Panc1 (cell line): Measurements from ENCODE around the gene MYL12A. TPM values are rescaled to one million over a fixed set of nuclear protein-coding genes. Genes with fewer than 3 reads are reported as not detected.

Experiments used
- ATAC-seq: fragments of 200-7000 bp; cut with Tn5 transposase; 2 replicates; pipeline ENCODE4 v1.9.1; 2020; ENCODE audit warnings: mild to moderate bottlenecking, moderate library complexity
- BruUV-seq: library from RNA; stranded (reverse); fragments of 400-500 nt; replicated peaks from 2 replicates; lab custom pipeline; 2021; lab: Mats Ljungman, UMichigan
- CTCF ChIA-PET: fragments of 300-600 bp; sonication (Branson Sonifier 250); formaldehyde crosslinking; loops from one replicate; lab custom pipeline; 2022; ENCODE audit warnings: antibody characterized with exemption; lab: Charles Lee
- POLR2A ChIA-PET: fragments of 300-600 bp; sonication (Branson Sonifier 250); formaldehyde crosslinking; loops from one replicate; lab custom pipeline; 2022; ENCODE audit warnings: antibody characterized with exemption; lab: Charles Lee
- DNase-seq: peaks from one replicate; pipeline ENCODE4 v3.0.0-alpha.2; 2010; ENCODE audit warnings: low read depth, low spot score
- H3K27ac ChIP-seq: 2 replicates; pipeline ENCODE4 v1.5.1; 2011; ENCODE audit warnings: mild to moderate bottlenecking, low read length, inconsistent platforms
- H3K27me3 ChIP-seq: fragments of 200-500 bp; sonication (Bioruptor generic); 2 replicates; pipeline ENCODE4 v1.6.0; 2014; ENCODE audit warnings: low read length, inconsistent platforms; ENCODE audit not compliant: control insufficient read depth, insufficient read depth
- H3K36me3 ChIP-seq: fragments of 200-500 bp; sonication (Bioruptor generic); 2 replicates; pipeline ENCODE4 v1.5.1; 2014; ENCODE audit warnings: inconsistent platforms, mild to moderate bottlenecking, low read length, moderate library complexity; ENCODE audit not compliant: control insufficient read depth, insufficient read depth
- H3K4me1 ChIP-seq: 2 replicates; pipeline ENCODE4 v1.5.1; 2011; ENCODE audit warnings: inconsistent platforms, mild to moderate bottlenecking, low read length, moderate library complexity; ENCODE audit not compliant: control insufficient read depth, insufficient read depth
- H3K4me3 ChIP-seq, 2 experiments: 2 replicates each; pipeline ENCODE4 v1.5.1; 2011 to 2012; ENCODE audit warnings: low read depth in 2 of 2, low read length in 2 of 2, mild to moderate bottlenecking in 2 of 2, inconsistent platforms in 1 of 2, moderate library complexity in 1 of 2
- H3K9me3 ChIP-seq: fragments of 200-500 bp; sonication (Bioruptor generic); 2 replicates; pipeline ENCODE4 v1.5.1; 2014; ENCODE audit warnings: low read depth, mild to moderate bottlenecking, inconsistent platforms, low read length, moderate library complexity; ENCODE audit not compliant: control insufficient read depth, insufficient read depth
- POLR2AphosphoS5 ChIP-seq: IDR thresholded peaks from 2 replicates; pipeline ENCODE4 v1.6.1; 2012; ENCODE audit warnings: mild to moderate bottlenecking, low read depth, low read length, moderate library complexity
- SIN3A ChIP-seq: IDR thresholded peaks from 2 replicates; pipeline ENCODE4 v1.6.1; 2012; ENCODE audit warnings: low read depth, mild to moderate bottlenecking, low read length, moderate library complexity, borderline replicate concordance; ENCODE audit not compliant: insufficient read depth
- TCF7L2 ChIP-seq: IDR thresholded peaks from 2 replicates; pipeline ENCODE4 v1.6.1; 2011; ENCODE audit warnings: mild to moderate bottlenecking, low read depth, low read length, inconsistent platforms
- in situ Hi-C: cut with HindIII; loops from 2 replicates; pipeline ENCODE4 v1.10.0; 2016; ENCODE audit warnings: low sequenced_read_pairs, low pct_unique_long_range_greater_than_20kb
- intact Hi-C: fragments of 100-400 bp; cut with micrococcal nuclease; formaldehyde crosslinking; loops from one replicate; pipeline ENCODE4 v1.10.0; 2022; ENCODE audit not compliant: unreplicated experiment
- total RNA-seq: library from RNA; stranded (reverse); gene quantifications from one replicate; pipeline ENCODE4 v1.2.1, GENCODE V29; 2021; ENCODE audit not compliant: unreplicated experiment
- TF ChIP-seq, protein P1 (sequence below), 2 experiments: IDR thresholded peaks; 2 replicates each; pipeline ENCODE4 v1.6.1; 2011 to 2012; ENCODE audit warnings: low read depth in 2 of 2, control low read depth in 1 of 2, low read length in 1 of 2, mild to moderate bottlenecking in 1 of 2, moderate library complexity in 1 of 2; ENCODE audit not compliant: insufficient read depth in 1 of 2
- TF ChIP-seq, protein P2 (sequence below): fragments of 450-650 bp; IDR thresholded peaks from 2 replicates; pipeline ENCODE4 v1.5.1; 2017; ENCODE audit warnings: mild to moderate bottlenecking

MYL12A gene
- total RNA-seq, 1 experiment from 2014 or later: 489 TPM

DNA sequence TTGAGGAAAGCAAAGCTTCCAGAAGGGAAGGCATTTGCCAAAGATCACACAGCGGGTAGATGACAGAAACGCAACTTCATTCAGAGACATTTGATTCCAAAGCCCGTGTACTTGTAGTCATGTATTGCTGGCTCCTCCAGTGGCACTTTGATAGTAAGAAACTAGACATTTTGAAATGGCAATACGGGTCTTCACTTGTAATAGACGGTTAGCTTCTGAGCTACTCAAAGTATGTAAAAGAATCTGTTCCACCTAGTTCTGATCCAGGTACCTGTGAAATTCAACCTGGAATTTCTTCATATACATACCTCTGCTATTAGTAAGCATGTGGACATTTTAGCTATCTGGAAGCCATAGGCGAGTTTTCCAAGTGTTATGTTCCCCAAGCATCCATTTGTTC is 26.1 kb upstream of the MYL12A start:
- DNase-seq (no peak), ATAC-seq (no peak)
- ChIA-PET POLR2A (no interaction called here), CTCF (no interaction called here)
- no peaks in the 10 kb centered on the region for H3K27me3 ChIP-seq
- H3K4me3 ChIP-seq: no peak overlapping the region
- no peaks in the 10 kb centered on the region for H3K9me3 ChIP-seq
- no TSS peak for BruUV-seq
- intact Hi-C loops (no loop called here), in situ Hi-C loops (no loop called here)
- no peak overlapping the region for H3K27ac ChIP-seq
- no peaks in the 10 kb centered on the region for H3K4me1 ChIP-seq
- H3K36me3 ChIP-seq: no peaks in the 10 kb centered on the region
- no peak for TF ChIP-seq TCF7L2
- TF ChIP-seq, protein P1, sequence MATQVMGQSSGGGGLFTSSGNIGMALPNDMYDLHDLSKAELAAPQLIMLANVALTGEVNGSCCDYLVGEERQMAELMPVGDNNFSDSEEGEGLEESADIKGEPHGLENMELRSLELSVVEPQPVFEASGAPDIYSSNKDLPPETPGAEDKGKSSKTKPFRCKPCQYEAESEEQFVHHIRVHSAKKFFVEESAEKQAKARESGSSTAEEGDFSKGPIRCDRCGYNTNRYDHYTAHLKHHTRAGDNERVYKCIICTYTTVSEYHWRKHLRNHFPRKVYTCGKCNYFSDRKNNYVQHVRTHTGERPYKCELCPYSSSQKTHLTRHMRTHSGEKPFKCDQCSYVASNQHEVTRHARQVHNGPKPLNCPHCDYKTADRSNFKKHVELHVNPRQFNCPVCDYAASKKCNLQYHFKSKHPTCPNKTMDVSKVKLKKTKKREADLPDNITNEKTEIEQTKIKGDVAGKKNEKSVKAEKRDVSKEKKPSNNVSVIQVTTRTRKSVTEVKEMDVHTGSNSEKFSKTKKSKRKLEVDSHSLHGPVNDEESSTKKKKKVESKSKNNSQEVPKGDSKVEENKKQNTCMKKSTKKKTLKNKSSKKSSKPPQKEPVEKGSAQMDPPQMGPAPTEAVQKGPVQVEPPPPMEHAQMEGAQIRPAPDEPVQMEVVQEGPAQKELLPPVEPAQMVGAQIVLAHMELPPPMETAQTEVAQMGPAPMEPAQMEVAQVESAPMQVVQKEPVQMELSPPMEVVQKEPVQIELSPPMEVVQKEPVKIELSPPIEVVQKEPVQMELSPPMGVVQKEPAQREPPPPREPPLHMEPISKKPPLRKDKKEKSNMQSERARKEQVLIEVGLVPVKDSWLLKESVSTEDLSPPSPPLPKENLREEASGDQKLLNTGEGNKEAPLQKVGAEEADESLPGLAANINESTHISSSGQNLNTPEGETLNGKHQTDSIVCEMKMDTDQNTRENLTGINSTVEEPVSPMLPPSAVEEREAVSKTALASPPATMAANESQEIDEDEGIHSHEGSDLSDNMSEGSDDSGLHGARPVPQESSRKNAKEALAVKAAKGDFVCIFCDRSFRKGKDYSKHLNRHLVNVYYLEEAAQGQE (IDR thresholded peaks at IDR 0.05; ENCODE audit: insufficient read depth in 1 of 2, low read depth in 2 of 2, low read length in 1 of 2): no peak
- TF ChIP-seq, protein P2, sequence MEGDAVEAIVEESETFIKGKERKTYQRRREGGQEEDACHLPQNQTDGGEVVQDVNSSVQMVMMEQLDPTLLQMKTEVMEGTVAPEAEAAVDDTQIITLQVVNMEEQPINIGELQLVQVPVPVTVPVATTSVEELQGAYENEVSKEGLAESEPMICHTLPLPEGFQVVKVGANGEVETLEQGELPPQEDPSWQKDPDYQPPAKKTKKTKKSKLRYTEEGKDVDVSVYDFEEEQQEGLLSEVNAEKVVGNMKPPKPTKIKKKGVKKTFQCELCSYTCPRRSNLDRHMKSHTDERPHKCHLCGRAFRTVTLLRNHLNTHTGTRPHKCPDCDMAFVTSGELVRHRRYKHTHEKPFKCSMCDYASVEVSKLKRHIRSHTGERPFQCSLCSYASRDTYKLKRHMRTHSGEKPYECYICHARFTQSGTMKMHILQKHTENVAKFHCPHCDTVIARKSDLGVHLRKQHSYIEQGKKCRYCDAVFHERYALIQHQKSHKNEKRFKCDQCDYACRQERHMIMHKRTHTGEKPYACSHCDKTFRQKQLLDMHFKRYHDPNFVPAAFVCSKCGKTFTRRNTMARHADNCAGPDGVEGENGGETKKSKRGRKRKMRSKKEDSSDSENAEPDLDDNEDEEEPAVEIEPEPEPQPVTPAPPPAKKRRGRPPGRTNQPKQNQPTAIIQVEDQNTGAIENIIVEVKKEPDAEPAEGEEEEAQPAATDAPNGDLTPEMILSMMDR: no peak
- TF ChIP-seq POLR2AphosphoS5: no peak
- TF ChIP-seq SIN3A: no peak

DNA sequence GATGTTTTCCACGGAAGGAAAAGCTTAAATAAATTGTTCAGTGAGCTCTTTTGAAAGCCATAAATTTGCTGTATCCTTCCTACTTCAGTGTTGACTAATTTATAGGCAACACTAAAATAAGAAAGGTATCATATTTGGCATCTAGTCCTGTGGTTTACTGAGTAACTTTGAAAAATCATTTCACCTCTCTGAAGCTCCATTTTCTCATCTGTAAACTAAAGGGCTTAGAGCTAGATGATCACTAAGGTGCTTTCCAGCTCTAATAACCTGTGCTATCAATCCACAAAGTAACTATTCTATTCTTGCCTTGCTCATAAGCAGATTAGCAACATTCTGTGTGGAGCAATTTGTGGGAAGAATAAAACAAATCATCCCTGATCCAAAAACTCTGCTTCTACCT is 24.2 kb upstream of the MYL12A start:
- Histone ChIP-seq H3K4me3 (no peak overlapping the region), H3K36me3 (no peaks in the 10 kb centered on the region), H3K27me3 (no peaks in the 10 kb centered on the region), H3K4me1 (no peaks in the 10 kb centered on the region), H3K27ac (no peak overlapping the region), H3K9me3 (no peaks in the 10 kb centered on the region)
- ChIA-PET CTCF (no interaction called here), POLR2A (no interaction called here)
- no peak for DNase-seq
- intact Hi-C loops (no loop called here), in situ Hi-C loops (no loop called here)
- no peak for ATAC-seq
- no TSS peak for BruUV-seq
- TF ChIP-seq, protein P1 (IDR thresholded peaks at IDR 0.05; ENCODE audit: insufficient read depth in 1 of 2, low read depth in 2 of 2, low read length in 1 of 2): no peak
- TF ChIP-seq SIN3A (no peak), TCF7L2 (no peak), POLR2AphosphoS5 (no peak)
- TF ChIP-seq, protein P2: no peak
